Gastroesophageal sphincter (tissue), 4 donors: Measurements from ENCODE around the gene COL5A1. TPM values are rescaled to one million over a fixed set of nuclear protein-coding genes. Genes with fewer than 3 reads are reported as not detected.
A peak's percentile ranks its signal among the peaks of the same experiment; 100 is the strongest.

Experiments used
- ATAC-seq: fragments of 150-250 bp; one replicate; pipeline ENCODE4 v1.9.1; 2016; ENCODE audit warnings: mild to moderate bottlenecking, moderate library complexity
- H3K27ac ChIP-seq, 4 donors: fragments of 200-600 bp; sonication (generic) in 3 of 4; 1 replicate in 3 of 4; 2 replicates in 1 of 4; pipeline ENCODE4 v1.5.1; 2016 to 2019
- H3K27me3 ChIP-seq: fragments of 200-600 bp; sonication (generic); one replicate; pipeline ENCODE4 v1.5.1; 2019
- H3K36me3 ChIP-seq, 2 donors: fragments of 200-600 bp; sonication (generic); one replicate each; pipeline ENCODE4 v1.5.1; 2019; ENCODE audit warnings: control low read depth in 1 of 2
- H3K4me1 ChIP-seq, 3 donors: fragments of 200-600 bp; sonication (generic); 1 replicate in 2 of 3; 2 replicates in 1 of 3; pipeline ENCODE4 v1.5.1; 2016 to 2019; ENCODE audit warnings: control low read depth in 2 of 3
- H3K4me3 ChIP-seq, 2 donors: fragments of 200-600 bp; sonication (generic); one replicate each; pipeline ENCODE4 v1.5.1; 2019; ENCODE audit warnings: mild to moderate bottlenecking in 1 of 2, moderate library complexity in 1 of 2
- H3K9me3 ChIP-seq, 3 donors: fragments of 200-600 bp; sonication (generic); one replicate each; pipeline ENCODE4 v1.5.1; 2017 to 2019; ENCODE audit warnings: control low read depth in 2 of 3
- EP300 ChIP-seq: sonication (generic); formaldehyde crosslinking; IDR thresholded peaks from one replicate; pipeline ENCODE4 v1.6.1; 2017; ENCODE audit warnings: antibody characterized with exemption, mild to moderate bottlenecking
- POLR2A ChIP-seq, 2 donors: fragments of 450-650 bp; IDR thresholded peaks; one replicate each; pipeline ENCODE4 v1.6.1; 2017; ENCODE audit warnings: antibody characterized with exemption in 2 of 2, mild to moderate bottlenecking in 2 of 2, moderate library complexity in 1 of 2
- POLR2AphosphoS5 ChIP-seq: sonication (generic); formaldehyde crosslinking; IDR thresholded peaks from one replicate; pipeline ENCODE4 v1.6.1; 2017; ENCODE audit warnings: antibody characterized with exemption
- WGBS, 2 donors: methylation state at CpG; one replicate each; pipeline ENCODE4 v1.1.5; 2018; ENCODE audit warnings: low coverage in 1 of 2; 5-methylcytosine and 5-hydroxymethylcytosine counted together
- total RNA-seq, 4 donors: library from RNA; depleted of rRNA; stranded (reverse); fragments of >200 nt; gene quantifications; one replicate each; pipeline ENCODE4 v1.1.0, GENCODE V29; 2016
- TF ChIP-seq, protein P1 (sequence below), 4 experiments: fragments of 200-600 bp in 2 of 4; fragments of 450-650 bp in 2 of 4; sonication (generic) in 1 of 4; IDR thresholded peaks; one replicate each; pipeline ENCODE4 v1.5.1; 2017 to 2019; ENCODE audit warnings: antibody characterized with exemption in 4 of 4, mild to moderate bottlenecking in 2 of 4, moderate library complexity in 2 of 4

COL5A1 gene
- total RNA-seq, 4 donors from 2014 or later: 48.5 to 86.4 (median 74.9) TPM

DNA sequence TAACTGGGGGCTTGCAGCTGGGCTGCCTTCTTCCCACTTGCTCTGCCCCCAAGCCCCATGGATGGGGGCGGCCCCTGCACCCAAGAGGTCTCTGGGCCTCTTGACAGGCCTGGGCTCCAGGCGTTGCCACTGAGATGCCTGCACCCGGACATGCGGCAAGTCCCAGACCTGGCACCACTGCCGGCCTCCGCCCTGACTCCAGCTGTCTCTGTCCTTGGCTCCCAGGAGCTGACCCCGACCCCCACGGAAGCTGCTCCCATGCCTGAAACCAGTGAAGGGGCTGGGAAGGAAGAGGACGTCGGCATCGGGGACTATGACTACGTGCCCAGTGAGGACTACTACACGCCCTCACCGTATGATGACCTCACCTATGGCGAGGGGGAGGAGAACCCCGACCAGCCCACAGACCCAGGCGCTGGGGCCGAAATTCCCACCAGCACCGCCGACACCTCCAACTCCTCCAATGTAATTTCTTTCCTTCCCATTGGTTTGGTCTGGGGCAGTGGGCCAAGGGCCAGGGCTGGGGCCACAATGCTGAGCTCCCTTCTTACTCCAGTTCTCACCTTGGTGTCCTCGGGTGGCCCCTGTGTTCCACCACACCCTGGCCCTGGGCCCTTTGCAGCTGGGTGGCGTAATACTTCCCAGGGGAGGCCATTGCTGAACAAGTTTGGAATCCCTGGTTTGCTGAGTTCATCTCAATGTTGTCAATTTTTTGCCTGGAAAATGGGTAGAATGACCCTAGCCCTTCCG is 88.6 kb downstream of the COL5A1 start:
- H3K4me1 ChIP-seq: peaks cover 10 to 61% (median 49%) of the 10 kb centered on the region in 3 donors
- peak; percentile 67 for ATAC-seq
- H3K27ac ChIP-seq: peak overlapping the region in 3 of 4 donors; percentile 80 to 83 (median 83)
- 37 to 60% methylated on average over 1 to 2 of the region's 23 CpGs for WGBS, 2 donors
- H3K4me3 ChIP-seq: no peak overlapping the region
- peaks cover 0 to 43% of the 10 kb centered on the region in 2 donors for H3K36me3 ChIP-seq
- H3K9me3 ChIP-seq: no peaks in the 10 kb centered on the region
- H3K27me3 ChIP-seq: no peaks in the 10 kb centered on the region
- no peak for TF ChIP-seq POLR2A (IDR thresholded peaks at IDR 0.05)
- TF ChIP-seq POLR2AphosphoS5: peak; percentile 32

DNA sequence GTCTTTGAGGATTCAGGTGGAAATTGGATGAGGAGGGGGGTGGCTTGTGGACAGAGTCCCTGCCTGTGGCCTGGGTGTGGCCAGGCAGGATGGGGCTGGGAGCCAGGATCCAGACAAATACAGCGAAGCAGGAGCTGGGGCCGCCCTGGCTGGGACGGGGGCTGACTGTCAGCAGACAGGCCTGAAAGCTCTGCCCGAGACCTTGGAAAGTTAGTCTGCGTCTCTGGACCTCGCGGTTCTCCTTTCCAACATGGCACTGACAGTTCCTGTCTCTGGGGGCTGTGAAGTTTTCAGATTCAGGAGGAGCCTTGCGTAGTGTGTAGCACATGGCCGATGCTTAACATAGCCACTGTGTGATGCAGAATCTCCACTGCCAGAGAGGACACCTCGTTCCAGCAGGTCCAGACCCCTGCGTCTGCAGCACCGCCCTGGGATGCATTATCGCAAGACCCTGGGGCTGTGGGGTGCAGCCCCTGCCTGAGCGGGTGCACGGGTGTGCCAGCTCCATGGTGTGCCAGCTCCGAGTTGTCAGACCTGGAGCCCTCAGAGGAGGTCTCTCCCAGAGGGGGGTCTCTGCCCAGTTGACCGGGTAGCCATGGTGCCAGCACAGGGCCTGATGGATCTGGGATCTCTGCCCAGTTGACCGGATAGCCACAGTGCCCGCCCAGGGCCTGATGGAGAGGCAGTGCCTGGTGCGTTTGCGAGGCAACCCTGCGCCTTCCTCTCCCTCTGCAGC is 89.3 kb downstream of the COL5A1 start:
- no peaks in the 10 kb centered on the region for H3K27me3 ChIP-seq
- WGBS, 2 donors: 60 to 68% methylated on average over 1 to 6 of the region's 22 CpGs
- H3K36me3 ChIP-seq: peaks cover 0 to 43% of the 10 kb centered on the region in 2 donors
- H3K27ac ChIP-seq: peak overlapping the region; percentile 0 to 83 (median 82)
- TF ChIP-seq EP300 (no peak), POLR2AphosphoS5 (no peak), POLR2A (IDR thresholded peaks at IDR 0.05) (no peak)
- TF ChIP-seq, protein P1, sequence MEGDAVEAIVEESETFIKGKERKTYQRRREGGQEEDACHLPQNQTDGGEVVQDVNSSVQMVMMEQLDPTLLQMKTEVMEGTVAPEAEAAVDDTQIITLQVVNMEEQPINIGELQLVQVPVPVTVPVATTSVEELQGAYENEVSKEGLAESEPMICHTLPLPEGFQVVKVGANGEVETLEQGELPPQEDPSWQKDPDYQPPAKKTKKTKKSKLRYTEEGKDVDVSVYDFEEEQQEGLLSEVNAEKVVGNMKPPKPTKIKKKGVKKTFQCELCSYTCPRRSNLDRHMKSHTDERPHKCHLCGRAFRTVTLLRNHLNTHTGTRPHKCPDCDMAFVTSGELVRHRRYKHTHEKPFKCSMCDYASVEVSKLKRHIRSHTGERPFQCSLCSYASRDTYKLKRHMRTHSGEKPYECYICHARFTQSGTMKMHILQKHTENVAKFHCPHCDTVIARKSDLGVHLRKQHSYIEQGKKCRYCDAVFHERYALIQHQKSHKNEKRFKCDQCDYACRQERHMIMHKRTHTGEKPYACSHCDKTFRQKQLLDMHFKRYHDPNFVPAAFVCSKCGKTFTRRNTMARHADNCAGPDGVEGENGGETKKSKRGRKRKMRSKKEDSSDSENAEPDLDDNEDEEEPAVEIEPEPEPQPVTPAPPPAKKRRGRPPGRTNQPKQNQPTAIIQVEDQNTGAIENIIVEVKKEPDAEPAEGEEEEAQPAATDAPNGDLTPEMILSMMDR (IDR thresholded peaks at IDR 0.05): no peak
- H3K4me1 ChIP-seq: peaks cover 10 to 62% (median 56%) of the 10 kb centered on the region in 3 donors
- no peak overlapping the region for H3K4me3 ChIP-seq
- H3K9me3 ChIP-seq: no peaks in the 10 kb centered on the region
- ATAC-seq: peak; percentile 18

DNA sequence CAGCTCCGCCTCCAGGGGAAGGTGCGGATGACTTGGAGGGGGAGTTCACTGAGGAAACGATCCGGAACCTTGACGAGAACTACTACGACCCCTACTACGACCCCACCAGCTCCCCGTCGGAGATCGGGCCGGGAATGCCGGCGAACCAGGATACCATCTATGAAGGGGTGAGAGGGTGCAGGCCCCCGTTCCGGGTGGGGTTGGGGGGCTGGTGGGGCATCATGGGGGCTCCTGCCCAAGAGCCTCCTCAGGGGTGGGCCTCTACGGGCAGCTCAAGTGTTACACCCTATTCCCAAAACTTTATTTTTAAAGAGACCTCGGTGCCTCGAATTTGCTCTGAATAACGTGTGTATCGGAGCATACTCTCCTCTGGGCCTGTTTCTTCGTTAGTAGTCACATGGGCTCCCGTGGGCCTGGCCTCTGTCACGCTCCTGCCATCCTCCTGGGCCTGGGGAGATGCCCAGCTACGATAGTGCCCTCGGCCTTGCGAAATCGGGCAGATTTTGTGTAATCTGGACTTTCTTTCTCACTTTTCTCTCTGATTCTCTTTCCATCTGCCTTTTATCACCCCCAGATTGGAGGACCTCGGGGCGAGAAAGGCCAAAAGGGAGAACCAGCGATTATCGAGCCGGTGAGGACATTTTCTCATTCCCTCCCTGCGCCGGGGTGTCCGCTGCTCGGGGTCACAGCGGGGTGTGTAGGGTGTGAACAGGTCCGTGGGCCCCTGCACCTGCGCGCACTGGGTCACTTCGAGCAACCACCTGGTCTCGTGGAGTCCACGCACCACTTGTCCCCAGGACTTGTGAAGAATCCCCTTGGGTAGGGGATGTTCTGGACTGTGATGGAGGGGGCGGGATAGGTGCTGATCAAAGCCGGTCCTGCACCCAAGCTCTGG is 90.1 kb downstream of the COL5A1 start:
- no peak overlapping the region for H3K4me3 ChIP-seq
- H3K27ac ChIP-seq: peak overlapping the region; percentile 9 to 83 (median 82)
- no peak for ATAC-seq
- H3K9me3 ChIP-seq: no peaks in the 10 kb centered on the region
- WGBS, 2 donors: 82 to 84% methylated on average over 12 to 14 of the region's 45 CpGs
- no peaks in the 10 kb centered on the region for H3K27me3 ChIP-seq
- no peak for TF ChIP-seq EP300
- TF ChIP-seq, protein P1 (IDR thresholded peaks at IDR 0.05): no peak
- TF ChIP-seq POLR2AphosphoS5: peak; percentile 27
- TF ChIP-seq POLR2A (IDR thresholded peaks at IDR 0.05): no peak
- H3K4me1 ChIP-seq: peaks cover 10 to 70% (median 61%) of the 10 kb centered on the region in 3 donors
- peaks cover 0 to 49% of the 10 kb centered on the region in 2 donors for H3K36me3 ChIP-seq

DNA sequence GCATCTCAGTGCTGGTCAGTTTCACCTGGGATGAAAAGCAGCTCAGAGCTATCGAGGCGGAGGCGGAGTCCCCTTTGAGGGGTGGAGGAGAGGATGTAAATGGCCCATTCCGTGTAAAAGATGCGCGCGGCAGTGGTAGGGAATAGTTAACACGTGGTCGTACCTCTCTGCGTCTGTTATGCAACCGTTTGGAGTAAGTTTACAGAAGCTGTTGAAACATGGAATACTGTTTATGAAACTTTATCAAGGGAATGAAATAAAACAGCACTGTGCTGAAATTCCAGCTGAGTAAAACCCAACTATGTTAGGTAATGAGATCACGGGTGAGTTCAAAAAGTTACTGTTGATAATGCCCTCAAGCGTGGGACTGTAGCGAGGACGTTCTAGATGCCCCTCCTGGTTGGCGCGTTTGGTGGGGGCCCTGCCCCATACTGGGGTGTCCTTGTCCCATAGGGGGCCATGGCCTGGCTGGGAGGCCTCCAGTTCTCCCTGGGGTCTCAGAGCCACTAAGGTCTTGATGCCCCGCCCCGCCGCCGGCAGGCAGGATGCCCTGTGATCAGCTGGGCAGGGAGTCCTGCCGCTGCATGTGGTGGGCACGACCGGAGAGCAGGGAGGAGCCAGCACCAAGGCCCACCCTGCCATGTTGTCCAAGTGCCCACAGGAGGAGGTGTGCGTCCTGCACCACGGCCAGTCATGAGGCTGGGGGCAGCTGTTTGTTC is 90.9 kb downstream of the COL5A1 start:
- H3K36me3 ChIP-seq: peaks cover 0 to 46% of the 10 kb centered on the region in 2 donors
- no peak for TF ChIP-seq EP300
- peak; percentile 95 for TF ChIP-seq POLR2AphosphoS5
- TF ChIP-seq, protein P1 (IDR thresholded peaks at IDR 0.05): peak in 1 of 4 experiments; percentile 24
- H3K4me1 ChIP-seq: peaks cover 10 to 75% (median 66%) of the 10 kb centered on the region in 3 donors
- H3K27me3 ChIP-seq: no peaks in the 10 kb centered on the region
- peak; percentile 61 for ATAC-seq
- 9 to 46% methylated on average over 11 to 16 of the region's 26 CpGs for WGBS, 2 donors
- H3K4me3 ChIP-seq: no peak overlapping the region
- H3K9me3 ChIP-seq: no peaks in the 10 kb centered on the region
- H3K27ac ChIP-seq: peak overlapping the region; percentile 39 to 83 (median 82)
